Measurements from ENCODE around the gene LIN7A. TPM values are rescaled to one million over a fixed set of nuclear protein-coding genes. Genes with fewer than 3 reads are reported as not detected.

Gene LIN7A
- total and polyA plus RNA-seq, 4 donors, result 6.0 to 20.6 (median 9.1) TPM

GRCh38 chr12:80766897-80767296 is 170.8 kb downstream of the LIN7A start:
- Histone ChIP-seq H3K4me3 (ENCODE audit: low read depth in 1 of 3, low read length in 3 of 3) (no peak overlapping the region), H3K9ac (ENCODE audit: low read depth in 1 of 2, low read length in 2 of 2) (no peak overlapping the region), H3K36me3 (ENCODE audit: control insufficient read depth in 4 of 4, insufficient read depth in 3 of 4, low read depth in 1 of 4, low read length in 3 of 4) (no peaks in the 10 kb centered on the region), H3K27me3 (ENCODE audit: control insufficient read depth in 4 of 4, insufficient read depth in 4 of 4, low read length in 3 of 4) (no peaks in the 10 kb centered on the region), H3K9me3 (ENCODE audit: control insufficient read depth in 4 of 4, low read length in 3 of 4) (no peaks in the 10 kb centered on the region), H3K27ac (ENCODE audit: low read depth in 1 of 2, low read length in 2 of 2) (no peak overlapping the region), H3K4me1 (ENCODE audit: control insufficient read depth in 4 of 4, insufficient read depth in 4 of 4, low read length in 3 of 4) (peaks cover 0 to 5% (median 2%) of the 10 kb centered on the region in 4 donors)
- WGBS, result 75% methylated on average over 2 of the region's 2 CpGs
- no peak for DNase-seq (ENCODE audit: low spot score)
- TF ChIP-seq EGR1 (IDR thresholded peaks at IDR 0.05; ENCODE audit: low read depth in 2 of 2) (no peak), NR2F2 (IDR thresholded peaks at IDR 0.05) (no peak), FOXA1 (IDR thresholded peaks at IDR 0.05) (no peak), HNF4G (IDR thresholded peaks at IDR 0.05) (no peak), YY1 (IDR thresholded peaks at IDR 0.05) (no peak)
- TF ChIP-seq, protein P1, sequence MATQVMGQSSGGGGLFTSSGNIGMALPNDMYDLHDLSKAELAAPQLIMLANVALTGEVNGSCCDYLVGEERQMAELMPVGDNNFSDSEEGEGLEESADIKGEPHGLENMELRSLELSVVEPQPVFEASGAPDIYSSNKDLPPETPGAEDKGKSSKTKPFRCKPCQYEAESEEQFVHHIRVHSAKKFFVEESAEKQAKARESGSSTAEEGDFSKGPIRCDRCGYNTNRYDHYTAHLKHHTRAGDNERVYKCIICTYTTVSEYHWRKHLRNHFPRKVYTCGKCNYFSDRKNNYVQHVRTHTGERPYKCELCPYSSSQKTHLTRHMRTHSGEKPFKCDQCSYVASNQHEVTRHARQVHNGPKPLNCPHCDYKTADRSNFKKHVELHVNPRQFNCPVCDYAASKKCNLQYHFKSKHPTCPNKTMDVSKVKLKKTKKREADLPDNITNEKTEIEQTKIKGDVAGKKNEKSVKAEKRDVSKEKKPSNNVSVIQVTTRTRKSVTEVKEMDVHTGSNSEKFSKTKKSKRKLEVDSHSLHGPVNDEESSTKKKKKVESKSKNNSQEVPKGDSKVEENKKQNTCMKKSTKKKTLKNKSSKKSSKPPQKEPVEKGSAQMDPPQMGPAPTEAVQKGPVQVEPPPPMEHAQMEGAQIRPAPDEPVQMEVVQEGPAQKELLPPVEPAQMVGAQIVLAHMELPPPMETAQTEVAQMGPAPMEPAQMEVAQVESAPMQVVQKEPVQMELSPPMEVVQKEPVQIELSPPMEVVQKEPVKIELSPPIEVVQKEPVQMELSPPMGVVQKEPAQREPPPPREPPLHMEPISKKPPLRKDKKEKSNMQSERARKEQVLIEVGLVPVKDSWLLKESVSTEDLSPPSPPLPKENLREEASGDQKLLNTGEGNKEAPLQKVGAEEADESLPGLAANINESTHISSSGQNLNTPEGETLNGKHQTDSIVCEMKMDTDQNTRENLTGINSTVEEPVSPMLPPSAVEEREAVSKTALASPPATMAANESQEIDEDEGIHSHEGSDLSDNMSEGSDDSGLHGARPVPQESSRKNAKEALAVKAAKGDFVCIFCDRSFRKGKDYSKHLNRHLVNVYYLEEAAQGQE (IDR thresholded peaks at IDR 0.05), result no peak

DNA sequence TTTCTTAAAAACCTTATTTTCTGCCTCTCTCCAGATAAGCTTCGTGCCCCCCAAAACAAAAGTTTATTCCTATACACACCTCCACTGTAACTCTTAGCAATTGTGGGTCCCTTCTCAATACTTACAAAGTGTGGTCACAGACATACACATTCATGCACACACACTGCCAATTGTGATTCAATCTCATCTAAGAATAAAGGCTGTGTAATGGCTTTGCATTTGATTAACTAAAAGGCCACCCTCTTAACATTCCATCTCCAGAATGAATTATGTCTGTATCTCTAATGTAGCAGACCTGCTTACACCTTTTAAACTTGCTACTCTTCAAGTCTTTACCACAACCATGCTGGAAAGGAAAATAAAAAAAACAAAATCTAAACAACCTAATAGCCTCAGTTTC is 171.5 kb downstream of the LIN7A start:
- peaks cover 0 to 5% (median 2%) of the 10 kb centered on the region in 4 donors for H3K4me1 ChIP-seq (ENCODE audit: control insufficient read depth in 4 of 4, insufficient read depth in 4 of 4, low read length in 3 of 4)
- no peak for DNase-seq (ENCODE audit: low spot score)
- no peak overlapping the region for H3K4me3 ChIP-seq (ENCODE audit: low read depth in 1 of 3, low read length in 3 of 3)
- no peaks in the 10 kb centered on the region for H3K27me3 ChIP-seq (ENCODE audit: control insufficient read depth in 4 of 4, insufficient read depth in 4 of 4, low read length in 3 of 4)
- H3K9ac ChIP-seq (ENCODE audit: low read depth in 1 of 2, low read length in 2 of 2), result no peak overlapping the region
- TF ChIP-seq, protein P2, sequence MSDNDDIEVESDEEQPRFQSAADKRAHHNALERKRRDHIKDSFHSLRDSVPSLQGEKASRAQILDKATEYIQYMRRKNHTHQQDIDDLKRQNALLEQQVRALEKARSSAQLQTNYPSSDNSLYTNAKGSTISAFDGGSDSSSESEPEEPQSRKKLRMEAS (IDR thresholded peaks at IDR 0.05), result no peak
- no peak for TF ChIP-seq SP1 (IDR thresholded peaks at IDR 0.05)
- TF ChIP-seq TAF1 (conservative IDR thresholded peaks at IDR 0.05), result no peak
- TF ChIP-seq, protein P1 (IDR thresholded peaks at IDR 0.05), result no peak
- TF ChIP-seq, protein P3, sequence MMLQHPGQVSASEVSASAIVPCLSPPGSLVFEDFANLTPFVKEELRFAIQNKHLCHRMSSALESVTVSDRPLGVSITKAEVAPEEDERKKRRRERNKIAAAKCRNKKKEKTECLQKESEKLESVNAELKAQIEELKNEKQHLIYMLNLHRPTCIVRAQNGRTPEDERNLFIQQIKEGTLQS (IDR thresholded peaks at IDR 0.05), result no peak
- TF ChIP-seq FOXA1 (IDR thresholded peaks at IDR 0.05), result no peak
- no peak for TF ChIP-seq RAD21 (IDR thresholded peaks at IDR 0.05)
- TF ChIP-seq FOXA2 (IDR thresholded peaks at IDR 0.05), result no peak
- TF ChIP-seq RXRA (IDR thresholded peaks at IDR 0.05), result no peak
- TF ChIP-seq HNF4A (conservative IDR thresholded peaks at IDR 0.05), result no peak
- no peak for TF ChIP-seq NR2F2 (IDR thresholded peaks at IDR 0.05)
- no peak for TF ChIP-seq EGR1 (IDR thresholded peaks at IDR 0.05; ENCODE audit: low read depth in 2 of 2)
- TF ChIP-seq HNF4G (IDR thresholded peaks at IDR 0.05), result no peak
- TF ChIP-seq, protein P4, sequence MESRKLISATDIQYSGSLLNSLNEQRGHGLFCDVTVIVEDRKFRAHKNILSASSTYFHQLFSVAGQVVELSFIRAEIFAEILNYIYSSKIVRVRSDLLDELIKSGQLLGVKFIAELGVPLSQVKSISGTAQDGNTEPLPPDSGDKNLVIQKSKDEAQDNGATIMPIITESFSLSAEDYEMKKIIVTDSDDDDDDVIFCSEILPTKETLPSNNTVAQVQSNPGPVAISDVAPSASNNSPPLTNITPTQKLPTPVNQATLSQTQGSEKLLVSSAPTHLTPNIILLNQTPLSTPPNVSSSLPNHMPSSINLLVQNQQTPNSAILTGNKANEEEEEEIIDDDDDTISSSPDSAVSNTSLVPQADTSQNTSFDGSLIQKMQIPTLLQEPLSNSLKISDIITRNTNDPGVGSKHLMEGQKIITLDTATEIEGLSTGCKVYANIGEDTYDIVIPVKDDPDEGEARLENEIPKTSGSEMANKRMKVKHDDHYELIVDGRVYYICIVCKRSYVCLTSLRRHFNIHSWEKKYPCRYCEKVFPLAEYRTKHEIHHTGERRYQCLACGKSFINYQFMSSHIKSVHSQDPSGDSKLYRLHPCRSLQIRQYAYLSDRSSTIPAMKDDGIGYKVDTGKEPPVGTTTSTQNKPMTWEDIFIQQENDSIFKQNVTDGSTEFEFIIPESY (IDR thresholded peaks at IDR 0.05), result no peak
- TF ChIP-seq YY1 (IDR thresholded peaks at IDR 0.05), result no peak
- TF ChIP-seq JUND (IDR thresholded peaks at IDR 0.05), result no peak
- TF ChIP-seq GABPA (IDR thresholded peaks at IDR 0.05 in 1 of 2, conservative IDR thresholded peaks at IDR 0.05 in 1 of 2), result no peak
- 93% methylated on average over 1 of the region's 1 CpG for WGBS
- H3K36me3 ChIP-seq (ENCODE audit: control insufficient read depth in 4 of 4, insufficient read depth in 3 of 4, low read depth in 1 of 4, low read length in 3 of 4), result no peaks in the 10 kb centered on the region
- no peaks in the 10 kb centered on the region for H3K9me3 ChIP-seq (ENCODE audit: control insufficient read depth in 4 of 4, low read length in 3 of 4)
- H3K27ac ChIP-seq (ENCODE audit: low read depth in 1 of 2, low read length in 2 of 2), result no peak overlapping the region
